GM08714 (cell line): ENCODE measurements around the gene CSNK1D.
"Not testable (repeated sequence)": the region's sequence is repeated elsewhere in the genome, so short reads cannot be mapped to it uniquely, and the experiment has no call there.

ENCODE experiments used
- H3K4me3 ChIP-seq: fragments of 200-500 bp; sonication (Bioruptor generic); 2 replicates; pipeline ENCODE4 v1.5.1; 2014; ENCODE audit warnings: mild to moderate bottlenecking, low read length, inconsistent platforms
- ZNF274 ChIP-seq: IDR thresholded peaks from 2 replicates; pipeline ENCODE4 v1.6.1; 2012; ENCODE audit warnings: mild to moderate bottlenecking, low read depth, low read length

The CSNK1D gene

DNA sequence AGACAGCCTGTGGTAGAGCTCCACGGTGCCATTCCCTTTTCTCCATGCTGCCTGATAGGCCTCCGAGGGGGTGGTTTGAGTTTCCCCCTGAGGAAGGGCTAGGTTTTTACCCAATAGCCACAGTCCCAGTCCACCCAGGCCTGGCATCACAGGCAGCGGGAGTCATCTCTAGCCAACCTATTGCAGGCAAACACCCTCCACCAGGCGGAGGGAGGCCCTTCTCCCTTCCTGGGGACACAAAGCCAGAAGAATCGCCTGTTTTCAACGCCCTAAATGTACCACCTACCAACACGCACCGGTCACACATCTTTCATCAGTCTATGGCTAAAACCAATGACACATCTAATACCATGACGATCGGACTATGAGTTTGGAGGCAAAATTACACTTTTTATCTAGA lies 7.4 kb downstream of the CSNK1D start:
- no peak overlapping the region for H3K4me3 ChIP-seq
- TF ChIP-seq ZNF274 = no peak

DNA sequence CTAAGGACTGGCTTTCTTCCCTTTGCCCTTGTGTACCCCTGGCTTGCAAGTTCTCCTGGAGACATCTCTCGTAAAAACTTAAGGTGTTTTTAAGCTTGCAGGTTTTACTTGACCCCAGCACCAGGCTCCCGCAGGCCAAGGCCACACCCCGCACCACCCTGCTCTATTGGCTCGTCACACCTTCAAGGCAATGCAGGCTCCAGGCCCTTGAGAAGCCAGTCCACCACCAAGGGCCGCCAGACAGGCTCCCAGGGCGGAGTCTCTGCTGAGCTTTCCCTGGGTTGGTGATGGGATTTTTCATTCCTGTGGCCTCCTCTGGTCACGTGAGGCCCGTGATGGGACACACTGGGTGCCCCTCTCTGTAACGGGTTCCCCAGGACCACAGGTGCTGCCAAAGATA lies 9.9 kb downstream of the CSNK1D start:
- no peak for TF ChIP-seq ZNF274
- H3K4me3 ChIP-seq = no peak overlapping the region

DNA sequence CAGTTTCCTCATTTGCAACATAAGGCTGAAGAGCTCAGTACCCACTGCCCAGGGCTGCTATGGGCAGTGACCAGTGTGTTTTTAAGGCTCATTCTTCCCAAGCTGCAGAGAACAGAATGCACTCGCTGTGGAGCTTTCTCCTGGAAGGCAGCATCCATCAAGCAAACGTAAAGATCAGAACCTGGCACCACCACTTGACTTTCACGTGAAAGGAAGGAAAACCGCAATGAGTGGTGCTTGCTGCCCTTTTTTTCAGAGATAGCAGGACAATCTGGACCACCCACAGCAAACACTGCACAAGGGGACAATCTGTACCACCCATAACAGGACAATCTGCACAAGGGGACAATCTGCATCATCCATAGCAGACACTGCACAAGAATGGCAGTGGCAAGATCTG lies 11.2 kb downstream of the CSNK1D start:
- no peak overlapping the region for H3K4me3 ChIP-seq
- TF ChIP-seq ZNF274 = no peak

DNA sequence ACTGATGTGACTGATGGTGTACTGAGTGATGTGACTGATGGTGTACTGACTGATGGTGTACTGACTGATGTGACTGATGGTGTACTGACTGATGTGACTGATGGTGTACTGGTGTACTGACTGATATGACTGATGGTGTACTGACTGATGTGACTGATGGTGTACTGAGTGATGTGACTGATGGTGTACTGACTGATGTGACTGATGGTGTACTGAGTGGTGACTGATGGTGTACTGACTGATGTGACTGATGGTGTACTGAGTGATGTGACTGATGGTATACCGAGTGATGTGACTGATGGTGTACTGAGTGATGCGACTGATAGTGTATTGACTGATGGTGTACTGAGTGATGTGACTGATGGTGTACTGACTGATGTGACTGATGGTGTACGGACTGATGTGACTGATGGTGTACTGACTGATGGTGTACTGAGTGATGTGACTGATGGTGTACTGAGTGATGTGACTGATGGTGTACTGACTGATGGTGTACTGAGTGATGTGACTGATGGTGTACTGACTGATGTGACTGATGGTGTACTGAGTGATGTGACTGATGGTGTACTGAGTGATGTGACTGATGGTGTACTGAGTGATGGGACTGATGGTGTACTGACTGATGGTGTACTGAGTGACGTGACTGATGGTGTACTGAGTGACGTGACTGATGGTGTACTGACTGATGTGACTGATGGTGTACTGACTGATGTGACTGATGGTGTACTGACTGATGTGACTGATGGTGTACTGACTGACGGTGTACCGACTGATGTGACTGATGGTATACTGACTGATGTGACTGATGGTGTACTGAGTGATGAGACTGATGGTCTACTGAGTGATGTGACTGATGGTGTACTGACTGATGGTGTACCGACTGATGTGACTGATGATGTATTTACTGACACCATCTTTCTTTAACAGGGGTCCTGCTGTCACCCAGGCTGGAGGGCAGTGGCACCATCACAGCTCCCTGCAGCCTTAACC lies 13.2 kb downstream of the CSNK1D start:
- not testable (repeated sequence) for H3K4me3 ChIP-seq

DNA sequence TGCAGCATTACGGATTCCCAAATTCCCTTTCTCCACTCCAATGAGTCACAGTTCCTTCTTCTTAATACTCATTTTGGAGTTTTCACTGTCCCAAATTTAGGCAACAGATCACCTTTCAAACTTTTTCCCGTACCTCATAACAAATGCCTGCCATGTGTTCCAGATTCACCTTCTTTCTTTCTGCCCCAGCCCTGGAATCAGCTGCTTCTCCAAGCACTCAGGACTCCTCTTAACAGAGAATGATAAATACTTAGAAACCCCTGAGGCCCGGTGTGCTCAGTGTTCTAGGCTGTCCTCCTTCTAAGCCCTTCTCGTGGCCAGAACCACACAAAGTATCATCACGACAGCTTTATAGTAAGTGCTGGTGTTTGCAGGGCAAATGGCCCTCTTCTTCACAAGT lies 14.9 kb downstream of the CSNK1D start:
- no peak for TF ChIP-seq ZNF274

DNA sequence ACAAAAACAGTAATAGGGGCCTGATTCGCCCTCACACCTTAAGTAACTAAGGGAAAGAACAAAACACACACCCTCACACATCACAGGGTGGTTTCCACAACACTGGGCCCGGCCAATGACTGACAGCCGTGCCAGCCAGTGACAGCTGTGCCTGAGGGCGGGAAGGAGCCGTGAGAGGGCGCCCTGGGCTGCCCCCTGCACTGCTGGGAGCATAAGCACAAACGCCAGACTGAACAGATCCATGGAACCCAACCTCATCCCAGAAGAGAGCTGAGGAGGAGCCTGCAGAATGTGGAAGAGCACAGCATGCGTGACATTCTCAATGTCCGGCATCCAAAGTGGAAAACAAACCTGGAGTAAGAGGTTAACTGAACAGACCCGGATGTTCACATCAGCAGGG lies 16.0 kb downstream of the CSNK1D start:
- H3K4me3 ChIP-seq = no peak overlapping the region

More for the DNA sequence above, 14.9 kb downstream of the CSNK1D start:
- no peak overlapping the region for H3K4me3 ChIP-seq

DNA sequence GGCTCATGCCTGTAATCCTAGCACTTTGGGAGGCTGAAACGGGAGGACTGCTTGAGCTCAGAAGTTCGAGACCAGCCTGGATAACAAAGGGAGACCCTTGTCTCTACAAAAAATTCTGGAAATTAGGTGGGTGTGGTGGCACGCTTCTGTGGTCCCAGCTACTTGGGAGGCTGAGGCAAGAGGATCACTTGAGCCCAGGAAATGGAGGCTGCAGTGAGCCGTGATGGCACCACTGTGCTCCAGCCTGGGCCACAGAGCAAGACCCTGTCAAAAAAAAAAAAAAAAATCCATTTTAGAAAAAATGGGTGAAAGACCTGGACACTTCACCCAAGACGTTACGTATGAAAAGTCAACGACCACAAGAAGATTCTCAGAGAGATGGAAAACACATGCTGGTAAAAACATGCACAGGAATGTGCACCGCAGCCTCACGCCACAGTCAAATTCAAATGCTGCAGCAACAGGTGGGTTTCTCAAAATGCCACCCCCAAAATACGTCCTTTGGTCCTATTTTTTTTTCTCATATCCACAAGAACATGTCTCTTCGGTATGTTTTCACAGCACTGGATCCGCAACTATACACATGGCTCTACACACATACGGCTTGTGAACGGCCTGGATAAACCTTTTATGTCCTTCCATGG lies 17.1 kb downstream of the CSNK1D start:
- no peak overlapping the region for H3K4me3 ChIP-seq
- TF ChIP-seq ZNF274 = no peak

More for the DNA sequence above, 16.0 kb downstream of the CSNK1D start:
- TF ChIP-seq ZNF274 = no peak

DNA sequence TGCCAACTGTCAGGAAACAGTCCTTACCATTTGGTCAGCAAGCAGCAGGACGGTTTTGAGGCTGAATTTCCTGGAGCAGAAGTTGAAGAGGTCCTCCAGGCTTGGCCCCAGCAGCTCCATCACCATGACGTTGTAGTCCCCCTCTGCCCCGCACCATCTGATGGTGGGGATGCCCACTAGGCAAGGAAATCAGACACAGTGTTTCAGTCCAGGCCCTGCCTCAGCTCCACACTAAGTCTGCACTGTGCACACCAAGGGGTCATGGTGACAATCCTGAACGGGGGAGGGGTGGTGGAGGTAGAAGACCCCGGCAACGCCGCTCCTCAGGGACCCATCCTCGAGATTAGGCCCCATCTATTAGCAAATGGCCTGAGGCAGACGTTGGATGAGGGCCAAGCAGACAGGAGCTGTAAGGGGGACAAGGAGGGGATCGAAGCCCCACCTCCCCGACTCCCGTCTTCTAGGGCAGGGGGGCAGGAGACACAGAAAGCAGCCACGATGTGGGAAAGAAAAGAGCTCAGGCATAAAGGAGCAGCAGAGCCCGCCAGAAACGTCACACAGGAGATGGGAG lies 18.0 kb downstream of the CSNK1D start:
- no peak for TF ChIP-seq ZNF274

DNA sequence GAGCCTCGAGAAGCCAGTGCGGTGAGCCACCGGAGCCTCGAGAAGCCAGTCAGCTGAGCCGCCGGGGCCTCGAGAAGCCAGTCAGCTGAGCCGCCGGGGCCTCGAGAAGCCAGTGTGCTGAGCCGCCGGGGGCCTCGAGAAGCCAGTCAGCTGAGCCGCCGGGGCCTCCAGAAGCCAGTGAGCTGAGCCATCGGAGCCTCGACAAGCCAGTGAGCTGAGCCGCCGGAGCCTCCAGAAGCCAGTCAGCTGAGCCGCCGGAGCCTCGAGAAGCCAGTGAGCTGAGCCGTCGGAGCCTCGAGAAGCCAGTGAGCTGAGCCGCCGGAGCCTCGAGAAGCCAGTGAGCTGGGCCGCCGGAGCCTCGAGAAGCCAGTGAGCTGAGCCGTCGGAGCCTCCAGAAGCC lies 18.8 kb downstream of the CSNK1D start:
- H3K4me3 ChIP-seq = not testable (repeated sequence)

More for the DNA sequence above, 18.0 kb downstream of the CSNK1D start:
- H3K4me3 ChIP-seq = no peak overlapping the region

DNA sequence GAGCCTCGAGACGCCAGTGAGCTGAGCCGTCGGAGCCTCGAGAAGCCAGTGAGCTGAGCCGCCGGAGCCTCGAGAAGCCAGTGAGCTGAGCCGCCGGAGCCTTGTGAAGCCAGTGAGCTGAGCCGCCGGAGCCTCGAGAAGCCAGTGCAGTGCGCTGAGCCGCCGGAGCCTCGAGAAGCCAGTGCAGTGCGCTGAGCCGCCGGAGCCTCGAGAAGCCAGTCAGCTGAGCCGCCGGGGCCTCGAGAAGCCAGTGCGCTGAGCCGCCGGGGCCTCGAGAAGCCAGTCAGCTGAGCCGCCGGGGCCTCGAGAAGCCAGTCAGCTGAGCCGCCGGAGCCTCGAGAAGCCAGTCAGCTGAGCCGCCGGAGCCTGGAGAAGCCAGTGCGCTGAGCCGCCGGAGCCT lies 19.4 kb downstream of the CSNK1D start:
- H3K4me3 ChIP-seq = not testable (repeated sequence)

DNA sequence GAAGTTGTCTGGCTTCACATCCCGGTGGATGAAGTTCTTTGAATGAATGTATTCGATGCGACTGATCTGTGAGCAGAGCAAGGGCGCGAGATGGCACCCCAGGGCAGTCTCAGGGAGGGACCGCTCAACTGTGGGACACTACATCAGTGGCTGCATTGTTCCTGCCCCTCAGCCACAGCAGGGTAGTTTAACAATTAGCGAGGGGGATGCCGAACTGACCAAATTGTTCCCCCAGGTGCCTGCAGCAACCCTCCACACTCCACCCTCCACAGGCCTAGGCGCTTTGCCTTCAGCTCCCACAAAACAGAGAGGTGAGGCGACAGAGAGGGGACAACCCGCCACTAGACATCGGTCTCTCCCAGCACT lies 20.3 kb downstream of the CSNK1D start:
- TF ChIP-seq ZNF274 = no peak
- H3K4me3 ChIP-seq = no peak overlapping the region

DNA sequence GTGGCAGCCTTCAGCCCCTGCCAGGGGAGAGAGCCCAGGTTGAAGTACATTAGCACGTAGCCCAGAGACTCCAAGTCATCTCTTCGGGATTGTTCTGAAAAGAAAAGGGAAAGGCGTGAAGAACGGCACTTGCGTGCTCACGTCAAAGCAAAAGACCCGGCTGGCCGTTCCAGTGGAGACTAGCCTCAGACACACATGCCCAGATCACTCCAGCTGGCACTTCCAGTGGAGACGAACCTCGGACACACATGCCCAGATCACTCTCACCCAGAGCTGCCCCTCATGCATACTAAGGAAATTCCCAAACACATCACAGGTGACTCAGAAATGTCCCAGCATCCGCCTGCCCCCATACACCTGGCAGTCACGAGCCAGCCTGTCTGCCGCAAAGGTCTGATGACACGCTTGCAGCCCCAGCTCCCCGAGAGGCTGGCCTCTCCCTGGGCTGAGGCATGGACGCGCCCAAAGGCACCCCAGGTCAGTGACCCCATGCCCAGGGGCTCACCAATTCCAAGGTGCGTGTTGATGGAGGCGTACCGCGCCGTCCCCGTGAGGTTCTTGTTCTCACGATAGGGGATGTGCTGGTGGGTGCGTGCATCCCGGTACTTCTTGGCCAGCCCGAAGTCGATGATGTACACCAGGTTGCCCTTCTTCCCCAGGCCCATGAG lies 20.9 kb downstream of the CSNK1D start:
- TF ChIP-seq ZNF274 = no peak
- no peak overlapping the region for H3K4me3 ChIP-seq

DNA sequence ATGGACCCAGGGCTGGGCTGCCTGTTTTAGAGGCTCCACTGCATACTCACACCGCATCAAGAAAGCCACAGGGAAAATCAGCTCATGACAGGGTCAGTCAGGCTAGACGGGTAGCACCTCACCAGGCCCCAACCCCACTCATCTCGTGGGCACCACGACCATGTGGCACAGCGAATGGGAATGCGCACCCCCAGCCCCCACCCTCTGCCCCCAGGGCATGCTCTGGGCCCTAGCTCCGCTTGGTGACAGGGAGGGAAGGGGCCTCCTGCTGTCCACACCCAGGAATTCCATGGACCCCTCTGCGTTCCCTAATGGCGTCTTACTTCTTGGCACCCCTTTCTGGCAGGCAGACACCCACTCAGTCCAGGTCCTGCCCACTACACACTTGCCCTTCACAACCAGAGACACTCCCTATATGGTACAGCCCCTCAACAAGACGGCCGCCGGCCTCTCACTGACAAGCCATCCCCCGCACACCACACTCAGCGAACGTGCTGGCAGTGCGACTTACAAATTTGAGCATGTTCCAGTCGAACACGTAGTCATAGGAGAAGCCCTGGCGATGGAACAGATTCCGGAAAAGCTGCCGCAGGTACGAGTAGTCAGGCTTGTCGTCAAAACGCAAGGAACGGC lies 22.5 kb downstream of the CSNK1D start:
- no peak for TF ChIP-seq ZNF274
- H3K4me3 ChIP-seq = no peak overlapping the region

DNA sequence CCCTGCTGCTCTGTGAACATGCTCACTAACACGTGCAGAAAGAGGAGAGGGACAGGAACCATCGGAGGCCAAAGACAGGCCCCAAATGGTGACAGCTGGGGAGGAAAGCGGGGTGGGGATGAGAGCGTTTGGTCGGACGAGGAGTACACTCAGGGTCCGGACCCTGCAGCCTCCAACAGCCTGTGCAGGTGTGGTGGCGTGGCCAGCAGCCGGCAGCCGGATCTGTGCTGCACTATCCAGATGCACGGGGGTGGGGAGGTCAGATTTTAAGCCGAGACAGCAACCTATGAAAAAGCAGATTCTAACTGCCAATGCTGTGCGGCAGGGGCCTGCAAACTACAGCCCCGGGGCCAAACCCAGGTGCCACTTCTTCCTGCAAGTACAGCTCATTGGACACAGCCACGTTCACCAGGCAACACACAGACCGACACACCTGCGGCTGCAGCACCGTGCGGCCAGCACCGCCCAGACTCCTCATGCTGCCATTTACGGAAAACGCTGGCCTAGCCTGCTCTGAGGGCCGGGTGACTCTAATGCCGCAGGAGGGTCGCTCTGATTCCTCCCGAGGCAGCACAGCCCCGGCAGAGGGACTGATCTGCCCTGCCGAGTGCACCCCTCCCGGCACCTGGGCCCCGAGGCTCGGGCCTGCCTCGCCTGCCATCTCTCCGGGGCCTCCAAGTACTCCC lies 23.5 kb downstream of the CSNK1D start:
- H3K4me3 ChIP-seq = no peak overlapping the region
- TF ChIP-seq ZNF274 = no peak
